ENCODE data around the gene CCNT2.
"Not testable (repeated sequence)": the region's sequence is repeated elsewhere in the genome, so short reads cannot be mapped to it uniquely, and the experiment has no call there.

The CCNT2 gene

DNA sequence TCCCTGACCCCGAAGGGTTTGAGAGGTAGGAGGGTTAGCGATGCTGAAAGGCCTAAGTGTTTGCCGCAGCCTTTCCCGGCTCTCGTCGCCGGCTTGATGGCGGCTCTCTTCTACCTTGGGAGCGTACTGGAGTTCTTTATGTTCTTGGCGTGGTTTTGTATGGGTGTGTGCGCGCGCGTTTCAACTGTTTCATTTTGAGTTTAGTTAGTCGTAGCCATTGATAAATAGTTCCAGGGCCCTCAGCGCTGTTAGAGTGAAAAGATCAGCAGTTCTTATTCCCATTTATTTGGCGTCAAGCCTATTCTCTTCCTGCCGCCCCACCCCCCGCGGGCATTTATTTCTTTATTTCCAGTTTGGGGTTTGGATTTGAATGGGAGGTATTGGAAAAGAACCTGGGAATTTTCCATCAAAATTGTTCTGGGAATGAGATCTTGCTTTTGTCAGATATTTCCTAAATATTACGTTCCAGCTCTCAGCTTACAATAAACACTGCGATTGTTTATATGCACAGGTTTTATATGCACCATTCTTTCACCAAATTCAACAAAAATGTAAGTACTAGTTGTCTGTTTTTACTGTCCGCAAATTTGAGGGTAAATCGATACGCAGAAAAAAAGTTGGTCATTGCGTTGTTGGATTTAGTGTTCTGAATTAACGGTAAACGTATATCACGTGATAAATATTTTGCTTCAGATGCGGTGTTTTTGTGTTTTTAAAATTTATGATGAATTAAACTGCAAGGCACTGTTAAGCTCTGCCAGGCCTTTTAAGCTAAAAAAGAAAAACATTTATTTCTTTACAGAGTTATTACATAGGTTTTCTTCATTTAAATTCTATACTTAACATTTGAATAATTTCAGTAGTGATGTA, 954 bp downstream of the CCNT2 start:
- peak; percentile 26 for DNase-seq (ENCODE audit: low read depth)

DNA sequence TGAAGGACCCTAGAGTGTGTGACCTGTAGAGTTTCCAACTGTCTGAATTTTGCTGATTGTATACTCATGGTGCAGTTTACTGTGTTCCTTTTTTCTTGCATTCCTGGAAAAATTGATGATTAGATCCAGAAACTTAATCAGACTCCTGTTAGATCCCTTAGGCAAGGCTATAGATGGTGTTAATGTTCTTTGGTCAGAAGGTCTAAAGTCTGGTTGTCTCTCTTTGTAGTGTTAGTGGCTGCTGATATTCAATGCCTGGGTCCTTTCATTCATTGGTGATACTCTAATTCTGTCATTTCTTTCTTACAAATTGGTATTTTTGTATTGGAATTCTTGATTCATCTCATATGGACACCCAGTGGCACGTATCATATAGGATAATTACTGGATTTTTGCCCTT, 6.3 kb downstream of the CCNT2 start:
- DNase-seq (ENCODE audit: low read depth) = no peak

GRCh38 chr2:134926231-134926931, 7.8 kb downstream of the CCNT2 start:
- no peak for DNase-seq (ENCODE audit: low read depth)

- no peak for DNase-seq (ENCODE audit: low read depth)
These were observed 8.6 kb downstream of the CCNT2 start for GRCh38 chr2:134927195-134927594.

- no peak for DNase-seq (ENCODE audit: low read depth)
These were observed 14.4 kb downstream of the CCNT2 start for GRCh38 chr2:134932864-134933526.

DNA sequence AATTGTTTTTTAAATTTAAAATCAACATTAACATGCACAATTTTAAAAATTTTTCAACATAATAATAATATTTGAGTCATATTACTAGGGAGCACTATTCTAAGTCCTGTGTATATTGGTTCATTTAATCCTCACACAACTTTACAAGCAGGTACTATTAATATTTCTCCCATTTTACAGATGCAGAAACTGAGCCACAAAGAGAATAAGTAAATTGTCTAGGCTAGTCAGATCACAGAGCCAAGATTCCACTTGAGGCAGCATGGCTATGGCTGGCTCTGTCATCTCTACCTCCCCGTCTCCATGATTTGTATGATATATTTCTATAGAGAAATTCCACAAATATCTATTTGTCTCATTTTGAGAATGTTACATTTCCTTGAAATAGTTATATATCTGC, 15.1 kb downstream of the CCNT2 start:
- no peak for DNase-seq (ENCODE audit: low read depth)

- DNase-seq (ENCODE audit: low read depth) = no peak
These were observed 15.5 kb downstream of the CCNT2 start for GRCh38 chr2:134934150-134934549.

DNA sequence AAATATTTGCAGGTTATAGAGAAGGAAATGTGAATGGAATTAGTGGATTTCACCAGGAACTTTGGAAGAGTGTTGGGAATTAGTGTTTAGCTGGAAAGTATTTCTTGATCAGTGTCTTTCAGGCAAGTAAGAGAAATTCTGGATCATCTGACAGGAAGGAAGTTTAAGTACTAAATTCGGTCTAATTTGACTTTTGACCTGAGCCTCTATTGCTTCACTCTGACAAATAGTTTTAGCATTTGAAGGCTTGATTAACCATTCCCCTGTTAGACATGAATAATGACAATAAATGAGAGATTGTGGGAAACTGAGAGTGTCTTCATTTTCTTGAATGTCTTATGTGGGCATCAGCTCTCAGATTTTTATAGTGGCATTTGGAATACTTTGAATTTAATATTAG, 16.0 kb downstream of the CCNT2 start:
- no peak for DNase-seq (ENCODE audit: low read depth)

DNA sequence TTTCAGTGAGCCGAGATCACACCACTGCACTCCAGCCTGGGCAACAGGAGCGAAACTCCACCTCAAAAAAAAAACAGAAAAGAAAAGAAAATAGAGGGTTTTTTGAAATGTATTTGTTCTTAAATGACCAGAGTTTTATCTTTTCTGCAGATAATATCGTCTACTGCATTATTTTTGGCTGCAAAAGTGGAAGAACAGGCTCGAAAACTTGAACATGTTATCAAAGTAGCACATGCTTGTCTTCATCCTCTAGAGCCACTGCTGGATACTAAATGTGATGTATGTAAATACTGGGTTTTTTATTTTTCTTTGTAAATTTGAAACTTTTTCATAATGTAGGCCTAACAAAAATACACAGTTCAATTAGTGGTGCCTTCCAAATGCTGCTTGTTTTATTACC, 18.1 kb downstream of the CCNT2 start:
- DNase-seq (ENCODE audit: low read depth) = no peak

- DNase-seq (ENCODE audit: low read depth) = no peak
These were observed 24.9 kb downstream of the CCNT2 start for GRCh38 chr2:134943540-134943939.

DNA sequence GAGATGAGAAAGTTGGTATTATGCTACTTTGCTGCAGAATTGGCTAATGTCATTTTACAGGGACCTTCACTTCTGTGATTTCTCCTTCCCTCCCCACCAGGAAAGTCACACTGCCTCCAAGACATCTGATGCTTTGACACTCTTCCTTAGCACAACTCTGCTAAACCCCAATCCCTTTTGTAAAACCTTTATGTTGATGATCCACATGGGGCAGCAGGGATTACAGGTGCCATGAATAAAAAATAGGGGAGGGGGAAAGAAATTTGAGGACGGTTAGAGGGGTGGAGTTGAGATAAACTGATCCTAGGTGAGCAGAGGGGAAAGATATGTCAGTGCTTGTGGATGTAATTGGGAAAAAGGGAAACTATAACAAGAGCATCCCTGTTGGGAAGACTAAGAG, 26.4 kb downstream of the CCNT2 start:
- DNase-seq (ENCODE audit: low read depth) = no peak

DNA sequence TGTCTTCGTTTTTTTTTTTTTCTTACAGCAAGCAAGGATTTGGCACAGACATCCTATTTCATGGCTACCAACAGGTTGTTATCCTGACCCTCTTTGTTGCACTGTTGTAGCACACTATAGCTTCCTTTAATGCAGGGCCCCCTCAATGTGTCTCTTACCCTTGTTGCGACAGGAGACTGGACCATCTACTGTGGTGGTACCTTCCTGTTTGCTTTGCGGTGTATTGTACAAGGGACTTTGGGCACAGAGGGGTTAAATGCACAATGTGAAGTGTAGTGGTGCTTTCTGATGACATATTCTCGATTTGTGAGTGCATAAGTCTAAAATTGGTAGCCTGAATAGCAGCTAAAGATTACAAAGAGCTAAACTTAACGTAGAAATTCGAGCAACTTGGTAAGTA, 27.5 kb downstream of the CCNT2 start:
- no peak for DNase-seq (ENCODE audit: low read depth)

- no peak for DNase-seq (ENCODE audit: low read depth)
These were observed 31.5 kb downstream of the CCNT2 start for GRCh38 chr2:134949981-134950708.

- no peak for DNase-seq (ENCODE audit: low read depth)
These were observed 32.3 kb downstream of the CCNT2 start for GRCh38 chr2:134950886-134951285.

- no peak for DNase-seq (ENCODE audit: low read depth)
These were observed 34.0 kb downstream of the CCNT2 start for GRCh38 chr2:134952608-134953007.

DNA sequence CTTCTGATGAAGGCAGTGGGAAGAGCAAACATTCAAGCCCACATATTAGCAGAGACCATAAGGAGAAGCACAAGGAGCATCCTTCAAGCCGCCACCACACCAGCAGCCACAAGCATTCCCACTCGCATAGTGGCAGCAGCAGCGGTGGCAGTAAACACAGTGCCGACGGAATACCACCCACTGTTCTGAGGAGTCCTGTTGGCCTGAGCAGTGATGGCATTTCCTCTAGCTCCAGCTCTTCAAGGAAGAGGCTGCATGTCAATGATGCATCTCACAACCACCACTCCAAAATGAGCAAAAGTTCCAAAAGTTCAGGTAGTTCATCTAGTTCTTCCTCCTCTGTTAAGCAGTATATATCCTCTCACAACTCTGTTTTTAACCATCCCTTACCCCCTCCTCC, 35.4 kb downstream of the CCNT2 start:
- no peak for DNase-seq (ENCODE audit: low read depth)

DNA sequence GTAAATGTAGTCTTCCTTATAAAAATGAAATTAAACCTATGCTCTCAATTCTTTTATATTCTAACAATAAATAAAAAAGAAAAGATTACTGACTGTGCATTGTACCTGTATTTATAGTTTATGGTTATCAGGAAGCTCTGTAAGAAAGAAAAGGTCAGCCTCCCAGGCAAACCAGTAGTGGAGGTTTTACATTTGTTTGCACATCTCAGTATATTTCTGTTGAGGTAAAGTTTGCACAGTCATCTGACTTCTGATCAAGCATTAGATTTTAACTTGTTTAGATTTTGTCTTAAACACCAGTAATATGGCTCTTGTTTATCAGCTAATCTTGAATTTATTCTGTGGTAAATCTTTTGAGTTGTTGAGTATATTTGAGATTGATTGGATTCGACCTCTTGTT, 37.1 kb downstream of the CCNT2 start:
- DNase-seq (ENCODE audit: low read depth) = no peak

DNA sequence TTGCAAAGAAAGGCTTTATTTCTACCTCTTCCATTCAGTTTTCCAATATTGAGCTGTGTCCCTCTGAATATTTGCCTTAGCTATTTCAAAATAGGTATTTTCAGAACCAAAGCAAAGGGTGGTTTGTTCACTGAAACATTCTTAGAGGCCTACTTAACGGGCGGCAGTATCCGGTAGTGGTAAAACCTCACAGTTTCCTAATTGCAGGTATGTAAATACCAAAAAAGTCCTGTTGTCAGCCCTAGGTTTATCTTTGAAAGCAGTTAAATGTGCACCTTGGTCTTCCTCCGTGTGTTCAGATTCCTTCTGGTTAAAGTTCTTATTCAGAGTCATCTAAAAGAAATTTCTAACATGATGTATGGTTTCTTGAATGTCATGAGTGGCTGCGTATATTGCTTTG, 38.9 kb downstream of the CCNT2 start:
- no peak for DNase-seq (ENCODE audit: low read depth)

DNA sequence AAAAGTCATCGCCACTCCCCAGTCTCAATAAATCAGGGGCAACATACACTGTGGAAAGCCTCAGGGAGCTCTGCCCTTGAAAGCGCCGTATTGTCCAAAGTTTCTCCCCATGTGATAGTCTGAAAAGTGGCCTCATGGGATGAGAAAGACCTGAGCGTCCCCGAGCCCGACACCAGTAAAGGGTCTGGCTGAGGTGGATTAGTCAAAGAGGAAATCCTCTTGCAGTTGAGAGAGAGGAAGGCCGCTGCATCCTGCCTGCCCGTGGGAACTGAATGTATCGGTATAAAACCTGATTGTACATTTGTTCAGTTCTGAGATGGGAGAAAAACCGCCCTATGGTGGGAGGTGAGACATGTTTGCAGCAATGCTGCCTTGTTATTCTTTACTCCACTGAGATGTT, 48.5 kb downstream of the CCNT2 start:
- DNase-seq (ENCODE audit: low read depth) = not testable (repeated sequence)

DNA sequence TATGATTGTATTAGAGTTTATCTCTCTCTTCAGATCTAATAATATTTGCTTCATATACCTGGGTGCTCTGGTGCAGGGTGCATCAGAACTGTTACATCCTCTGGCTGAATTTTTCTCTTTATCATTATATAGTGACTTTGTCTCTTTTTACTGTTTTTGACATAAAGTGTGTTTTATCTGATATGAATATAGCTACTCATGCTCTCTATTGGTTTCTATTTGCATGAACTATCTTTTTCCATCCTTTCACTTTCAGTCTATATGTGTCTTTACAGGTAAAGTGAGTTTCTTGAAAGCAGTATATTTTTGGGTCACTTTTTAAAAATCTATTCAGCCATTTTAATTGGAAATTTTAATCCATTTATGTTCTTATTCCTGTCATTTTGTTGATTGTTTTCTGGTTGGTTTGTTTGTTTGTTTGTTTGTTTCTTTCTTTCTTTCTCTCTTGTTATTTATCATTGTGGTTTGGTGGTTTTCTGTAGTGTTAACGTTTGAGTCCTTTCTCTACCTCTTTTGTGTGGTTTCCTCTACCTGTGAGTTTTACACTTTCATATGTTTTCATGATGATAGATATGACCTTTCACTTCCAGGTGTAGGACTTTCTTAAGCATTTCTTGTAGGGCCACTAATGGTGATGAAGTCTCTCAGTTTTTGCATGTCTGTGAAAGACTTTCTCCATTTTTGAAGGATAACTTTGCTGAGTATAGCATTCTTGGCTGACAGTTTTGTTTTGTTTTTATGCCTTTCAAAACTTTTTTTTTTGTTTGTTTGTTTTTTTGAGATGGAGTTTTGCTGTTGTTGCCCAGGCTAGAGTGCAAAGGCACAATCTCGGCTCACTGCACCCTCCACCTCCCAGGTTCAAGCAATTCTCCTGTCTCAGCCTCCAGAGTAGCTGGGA, 54.9 kb downstream of the CCNT2 start:
- no peak for DNase-seq (ENCODE audit: low read depth)

DNA sequence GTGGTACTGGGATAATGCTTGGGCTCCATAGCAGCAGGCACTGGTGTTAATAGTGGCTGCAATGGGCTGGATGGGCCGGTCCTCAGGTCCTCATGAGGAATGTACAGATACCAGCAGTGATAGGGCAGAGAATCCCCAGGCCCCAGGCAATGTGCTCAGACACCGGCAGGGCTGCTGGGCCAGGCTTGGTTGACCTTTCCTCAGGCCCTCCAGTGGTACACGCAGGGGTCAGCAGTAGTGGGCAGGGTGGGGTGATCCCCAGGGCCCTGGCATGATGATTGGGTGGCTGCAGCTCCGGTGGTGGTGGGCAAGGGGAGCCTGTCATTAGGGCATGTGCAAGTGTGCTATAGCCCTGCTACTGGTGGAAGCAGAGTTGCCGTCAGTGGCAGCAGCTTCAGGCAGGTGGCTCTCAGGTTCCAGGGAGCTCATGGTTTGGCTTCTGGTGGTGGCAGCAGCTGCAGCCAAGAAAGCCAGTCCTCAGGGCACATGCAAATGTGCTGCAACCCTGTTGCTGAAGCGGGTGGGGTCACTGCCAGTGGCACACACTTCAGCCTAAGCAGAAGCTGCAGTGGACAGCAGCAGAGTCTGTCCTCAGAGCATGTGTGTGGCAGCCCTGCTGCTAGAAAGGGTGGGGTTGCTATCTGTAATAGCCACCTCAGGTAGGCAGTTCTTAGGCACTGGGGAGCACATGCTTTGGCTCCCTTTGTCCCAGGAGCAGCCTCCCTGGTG, 56.8 kb downstream of the CCNT2 start:
- DNase-seq (ENCODE audit: low read depth) = no peak

Measured in stimulated activated CD8-positive, alpha-beta memory T cell treated with anti-CD3 and anti-CD28 coated beads, Interleukin-7, amount 100 ng/mL, for 24 hours (primary cell).